Measurements from ENCODE around the gene GAS6. TPM values are rescaled to one million over a fixed set of nuclear protein-coding genes. Genes with fewer than 3 reads are reported as not detected.

Gene GAS6
- total RNA-seq, 1 experiment from 2014 or later = 49.4 TPM

DNA sequence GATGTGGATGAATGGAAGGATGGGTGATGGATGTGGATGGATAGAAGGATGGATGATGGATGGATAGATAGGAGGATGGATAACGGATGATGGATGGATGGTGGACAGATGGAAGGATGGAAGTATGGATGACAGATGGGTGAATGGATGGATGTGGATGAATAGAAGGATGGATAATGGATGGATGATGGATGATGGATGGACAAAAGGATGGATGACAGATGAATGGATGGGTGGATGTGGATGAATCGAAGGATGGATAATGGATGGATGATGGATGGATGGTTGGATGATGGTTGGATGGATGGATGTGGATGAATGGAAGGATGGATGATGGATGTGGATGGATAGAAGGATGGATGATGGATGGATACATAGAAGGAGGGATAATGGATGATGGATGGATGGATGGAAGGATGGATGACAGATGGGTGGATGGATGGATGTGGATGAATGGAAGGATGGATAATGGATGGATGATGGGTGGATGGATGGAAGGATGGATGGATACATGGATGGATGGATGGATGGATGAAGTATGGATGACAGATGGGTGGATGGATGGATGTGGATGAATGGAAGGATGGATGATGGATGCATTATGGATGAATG lies 65.6 kb downstream of the GAS6 start:
- H3K4me1 ChIP-seq (ENCODE audit: control insufficient read depth in 1 of 2, insufficient read depth in 2 of 2, low read length in 2 of 2) = peaks cover 0 to 7% of the 10 kb centered on the region in 2 experiments; a peak in 2 of 4 replicates
- ATAC-seq = no peak
- RAD21 ChIA-PET (ENCODE audit: low non-redundant PET in 1 of 2, low total read pairs in 2 of 2, uncharacterized antibody in 2 of 2, unreplicated experiment in 2 of 2) = no interaction called here
- H3K9me2 ChIP-seq (ENCODE audit: insufficient read depth) = no peaks in the 10 kb centered on the region
- TF ChIP-seq RAD21 (IDR thresholded peaks at IDR 0.05; ENCODE audit: low read depth) = no peak
- no peak for TF ChIP-seq YY1 (IDR thresholded peaks at IDR 0.05; ENCODE audit: extremely low read depth, insufficient replicate concordance, low read depth, low read length)
- TF ChIP-seq EZH2phosphoT487 (IDR thresholded peaks at IDR 0.05; ENCODE audit: borderline replicate concordance) = no peak
- no peak for TF ChIP-seq CBX3 (IDR thresholded peaks at IDR 0.05; ENCODE audit: low read depth)
- TF ChIP-seq, protein P1, sequence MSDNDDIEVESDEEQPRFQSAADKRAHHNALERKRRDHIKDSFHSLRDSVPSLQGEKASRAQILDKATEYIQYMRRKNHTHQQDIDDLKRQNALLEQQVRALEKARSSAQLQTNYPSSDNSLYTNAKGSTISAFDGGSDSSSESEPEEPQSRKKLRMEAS (IDR thresholded peaks at IDR 0.05) = no peak
- TF ChIP-seq, protein P2, sequence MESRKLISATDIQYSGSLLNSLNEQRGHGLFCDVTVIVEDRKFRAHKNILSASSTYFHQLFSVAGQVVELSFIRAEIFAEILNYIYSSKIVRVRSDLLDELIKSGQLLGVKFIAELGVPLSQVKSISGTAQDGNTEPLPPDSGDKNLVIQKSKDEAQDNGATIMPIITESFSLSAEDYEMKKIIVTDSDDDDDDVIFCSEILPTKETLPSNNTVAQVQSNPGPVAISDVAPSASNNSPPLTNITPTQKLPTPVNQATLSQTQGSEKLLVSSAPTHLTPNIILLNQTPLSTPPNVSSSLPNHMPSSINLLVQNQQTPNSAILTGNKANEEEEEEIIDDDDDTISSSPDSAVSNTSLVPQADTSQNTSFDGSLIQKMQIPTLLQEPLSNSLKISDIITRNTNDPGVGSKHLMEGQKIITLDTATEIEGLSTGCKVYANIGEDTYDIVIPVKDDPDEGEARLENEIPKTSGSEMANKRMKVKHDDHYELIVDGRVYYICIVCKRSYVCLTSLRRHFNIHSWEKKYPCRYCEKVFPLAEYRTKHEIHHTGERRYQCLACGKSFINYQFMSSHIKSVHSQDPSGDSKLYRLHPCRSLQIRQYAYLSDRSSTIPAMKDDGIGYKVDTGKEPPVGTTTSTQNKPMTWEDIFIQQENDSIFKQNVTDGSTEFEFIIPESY (IDR thresholded peaks at IDR 0.05; ENCODE audit: extremely low read depth, insufficient replicate concordance, low read length) = no peak
- TF ChIP-seq EZH2 (IDR thresholded peaks at IDR 0.05) = no peak
- no peak for TF ChIP-seq FOSL1 (IDR thresholded peaks at IDR 0.05; ENCODE audit: low read depth)
- no peak for TF ChIP-seq EGR1 (IDR thresholded peaks at IDR 0.05; ENCODE audit: low read depth)
- TF ChIP-seq JUND (IDR thresholded peaks at IDR 0.05) = no peak
- no peak for TF ChIP-seq POLR2AphosphoS5 (IDR thresholded peaks at IDR 0.05; ENCODE audit: low read depth, low read length)
- TF ChIP-seq, protein P3, sequence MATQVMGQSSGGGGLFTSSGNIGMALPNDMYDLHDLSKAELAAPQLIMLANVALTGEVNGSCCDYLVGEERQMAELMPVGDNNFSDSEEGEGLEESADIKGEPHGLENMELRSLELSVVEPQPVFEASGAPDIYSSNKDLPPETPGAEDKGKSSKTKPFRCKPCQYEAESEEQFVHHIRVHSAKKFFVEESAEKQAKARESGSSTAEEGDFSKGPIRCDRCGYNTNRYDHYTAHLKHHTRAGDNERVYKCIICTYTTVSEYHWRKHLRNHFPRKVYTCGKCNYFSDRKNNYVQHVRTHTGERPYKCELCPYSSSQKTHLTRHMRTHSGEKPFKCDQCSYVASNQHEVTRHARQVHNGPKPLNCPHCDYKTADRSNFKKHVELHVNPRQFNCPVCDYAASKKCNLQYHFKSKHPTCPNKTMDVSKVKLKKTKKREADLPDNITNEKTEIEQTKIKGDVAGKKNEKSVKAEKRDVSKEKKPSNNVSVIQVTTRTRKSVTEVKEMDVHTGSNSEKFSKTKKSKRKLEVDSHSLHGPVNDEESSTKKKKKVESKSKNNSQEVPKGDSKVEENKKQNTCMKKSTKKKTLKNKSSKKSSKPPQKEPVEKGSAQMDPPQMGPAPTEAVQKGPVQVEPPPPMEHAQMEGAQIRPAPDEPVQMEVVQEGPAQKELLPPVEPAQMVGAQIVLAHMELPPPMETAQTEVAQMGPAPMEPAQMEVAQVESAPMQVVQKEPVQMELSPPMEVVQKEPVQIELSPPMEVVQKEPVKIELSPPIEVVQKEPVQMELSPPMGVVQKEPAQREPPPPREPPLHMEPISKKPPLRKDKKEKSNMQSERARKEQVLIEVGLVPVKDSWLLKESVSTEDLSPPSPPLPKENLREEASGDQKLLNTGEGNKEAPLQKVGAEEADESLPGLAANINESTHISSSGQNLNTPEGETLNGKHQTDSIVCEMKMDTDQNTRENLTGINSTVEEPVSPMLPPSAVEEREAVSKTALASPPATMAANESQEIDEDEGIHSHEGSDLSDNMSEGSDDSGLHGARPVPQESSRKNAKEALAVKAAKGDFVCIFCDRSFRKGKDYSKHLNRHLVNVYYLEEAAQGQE (IDR thresholded peaks at IDR 0.05; ENCODE audit: low read depth) = no peak
- TF ChIP-seq, protein P4, sequence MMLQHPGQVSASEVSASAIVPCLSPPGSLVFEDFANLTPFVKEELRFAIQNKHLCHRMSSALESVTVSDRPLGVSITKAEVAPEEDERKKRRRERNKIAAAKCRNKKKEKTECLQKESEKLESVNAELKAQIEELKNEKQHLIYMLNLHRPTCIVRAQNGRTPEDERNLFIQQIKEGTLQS (IDR thresholded peaks at IDR 0.05) = no peak
- TF ChIP-seq, protein P5, sequence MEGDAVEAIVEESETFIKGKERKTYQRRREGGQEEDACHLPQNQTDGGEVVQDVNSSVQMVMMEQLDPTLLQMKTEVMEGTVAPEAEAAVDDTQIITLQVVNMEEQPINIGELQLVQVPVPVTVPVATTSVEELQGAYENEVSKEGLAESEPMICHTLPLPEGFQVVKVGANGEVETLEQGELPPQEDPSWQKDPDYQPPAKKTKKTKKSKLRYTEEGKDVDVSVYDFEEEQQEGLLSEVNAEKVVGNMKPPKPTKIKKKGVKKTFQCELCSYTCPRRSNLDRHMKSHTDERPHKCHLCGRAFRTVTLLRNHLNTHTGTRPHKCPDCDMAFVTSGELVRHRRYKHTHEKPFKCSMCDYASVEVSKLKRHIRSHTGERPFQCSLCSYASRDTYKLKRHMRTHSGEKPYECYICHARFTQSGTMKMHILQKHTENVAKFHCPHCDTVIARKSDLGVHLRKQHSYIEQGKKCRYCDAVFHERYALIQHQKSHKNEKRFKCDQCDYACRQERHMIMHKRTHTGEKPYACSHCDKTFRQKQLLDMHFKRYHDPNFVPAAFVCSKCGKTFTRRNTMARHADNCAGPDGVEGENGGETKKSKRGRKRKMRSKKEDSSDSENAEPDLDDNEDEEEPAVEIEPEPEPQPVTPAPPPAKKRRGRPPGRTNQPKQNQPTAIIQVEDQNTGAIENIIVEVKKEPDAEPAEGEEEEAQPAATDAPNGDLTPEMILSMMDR (IDR thresholded peaks at IDR 0.05 in 2 of 3, conservative IDR thresholded peaks at IDR 0.05 in 1 of 3; ENCODE audit: borderline replicate concordance in 1 of 3, insufficient read depth in 1 of 3, low read depth in 2 of 3, low read length in 2 of 3) = no peak
- no peak for TF ChIP-seq TCF7L2 (IDR thresholded peaks at IDR 0.05; ENCODE audit: borderline replicate concordance, extremely low read depth, insufficient read depth, insufficient read length)
- TF ChIP-seq CEBPB (IDR thresholded peaks at IDR 0.05; ENCODE audit: low read depth) = no peak
- no peak for TF ChIP-seq SRF (IDR thresholded peaks at IDR 0.05; ENCODE audit: low read depth)
- no peak for TF ChIP-seq ZFX (IDR thresholded peaks at IDR 0.05)
- TF ChIP-seq ZNF274 (IDR thresholded peaks at IDR 0.05; ENCODE audit: low read depth, low read length) = no peak
- TF ChIP-seq ELF1 (IDR thresholded peaks at IDR 0.05; ENCODE audit: borderline replicate concordance, low read depth) = no peak
- no peaks in the 10 kb centered on the region for H3K27me3 ChIP-seq (ENCODE audit: insufficient read depth, low read length)
- H3K4me2 ChIP-seq (ENCODE audit: low read length) = no peak overlapping the region
- no peaks in the 10 kb centered on the region for H3K79me2 ChIP-seq (ENCODE audit: insufficient read depth, low read length)
- no TSS peak for BruUV-seq (replicated peaks)
- H3K4me3 ChIP-seq (replicated peaks in 1 of 2; ENCODE audit: low read depth in 1 of 2, low read length in 2 of 2) = no peak overlapping the region
- H3K9ac ChIP-seq (ENCODE audit: low read length) = no peak overlapping the region
- CTCF ChIA-PET = no interaction called here
- intact Hi-C loops (cut with micrococcal nuclease) = no loop called here
- POLR2A ChIA-PET = no interaction called here
- DNase-seq (ENCODE audit: low read depth, low spot score) = no peak
- H3K36me3 ChIP-seq (ENCODE audit: control insufficient read depth in 1 of 2, insufficient read depth in 2 of 2, low read length in 2 of 2) = no peaks in the 10 kb centered on the region
- no peak overlapping the region for H2AFZ ChIP-seq (ENCODE audit: low read depth, low read length, poor library complexity, severe bottlenecking)
- no peaks in the 10 kb centered on the region for H4K20me1 ChIP-seq (ENCODE audit: insufficient read depth)
- no peaks in the 10 kb centered on the region for H3K9me3 ChIP-seq (ENCODE audit: control insufficient read depth in 1 of 2, insufficient read depth in 1 of 2, low read depth in 1 of 2, low read length in 2 of 2)
- H3K27ac ChIP-seq (ENCODE audit: low read depth, low read length) = no peak overlapping the region

Measured in HCT116 (cell line).